Ishikawa (cell line): ENCODE results near the gene BEND4.

Experiments
- CEBPB ChIP-seq: IDR thresholded peaks from 2 replicates; pipeline ENCODE4 v1.6.1; 2012
- CREB1 ChIP-seq: IDR thresholded peaks from 2 replicates; pipeline ENCODE4 v1.6.1; 2012; ENCODE audit warnings: low read depth
- EGR1 ChIP-seq: IDR thresholded peaks from 2 replicates; pipeline ENCODE4 v1.6.1; 2012
- EP300 ChIP-seq: IDR thresholded peaks from 2 replicates; pipeline ENCODE4 v1.6.1; 2012; ENCODE audit warnings: borderline replicate concordance
- FOXM1 ChIP-seq: IDR thresholded peaks from 2 replicates; pipeline ENCODE4 v1.6.1; 2012; ENCODE audit warnings: low read depth, borderline replicate concordance
- NFIC ChIP-seq: IDR thresholded peaks from 2 replicates; pipeline ENCODE4 v1.6.1; 2012
- RAD21 ChIP-seq: IDR thresholded peaks from 2 replicates; pipeline ENCODE4 v1.6.1; 2012; ENCODE audit warnings: low read depth
- TAF1 ChIP-seq: IDR thresholded peaks from 2 replicates; pipeline ENCODE4 v1.6.1; 2012; ENCODE audit warnings: low read depth, mild to moderate bottlenecking
- TCF12 ChIP-seq: IDR thresholded peaks from 2 replicates; pipeline ENCODE4 v1.6.1; 2012; ENCODE audit warnings: low read depth
- TEAD4 ChIP-seq: IDR thresholded peaks from 2 replicates; pipeline ENCODE4 v1.6.1; 2012
- YY1 ChIP-seq: IDR thresholded peaks from 2 replicates; pipeline ENCODE4 v1.6.1; 2012; ENCODE audit warnings: low read depth
- ZBTB7A ChIP-seq: IDR thresholded peaks from 2 replicates; pipeline ENCODE4 v1.6.1; 2012; ENCODE audit warnings: low read depth
- TF ChIP-seq, protein P1 (sequence below): IDR thresholded peaks from 2 replicates; pipeline ENCODE4 v1.6.1; 2012
- TF ChIP-seq, protein P2 (sequence below): IDR thresholded peaks from 2 replicates; pipeline ENCODE4 v1.6.1; 2012; ENCODE audit warnings: low read depth, mild to moderate bottlenecking
- TF ChIP-seq, protein P3 (sequence below): IDR thresholded peaks from 2 replicates; pipeline ENCODE4 v1.6.1; 2012

BEND4 gene

DNA sequence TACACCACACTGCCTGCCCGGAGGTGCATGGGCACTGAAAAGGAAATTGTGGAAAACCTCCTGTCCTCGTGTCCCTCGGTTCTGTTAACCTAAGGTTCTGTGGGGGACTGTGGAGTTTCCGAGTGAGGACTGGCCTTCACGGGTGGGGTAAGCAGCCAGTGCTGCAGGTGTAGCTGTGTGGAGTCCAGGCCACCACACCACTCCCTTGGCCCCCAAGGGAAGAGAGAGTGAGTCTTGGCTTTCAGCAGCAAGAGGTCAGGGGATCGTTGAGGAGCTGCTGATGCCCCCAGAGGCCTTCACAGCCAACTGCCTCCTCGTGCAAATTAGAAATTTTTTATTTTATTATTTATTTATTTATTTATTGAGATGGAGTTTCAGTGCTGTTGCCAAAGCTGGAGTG, 20.4 kb downstream of the BEND4 start:
- no peak for TF ChIP-seq CEBPB
- TF ChIP-seq NFIC: no peak
- no peak for TF ChIP-seq TCF12
- TF ChIP-seq EGR1: no peak
- no peak for TF ChIP-seq CREB1
- TF ChIP-seq, protein P1, sequence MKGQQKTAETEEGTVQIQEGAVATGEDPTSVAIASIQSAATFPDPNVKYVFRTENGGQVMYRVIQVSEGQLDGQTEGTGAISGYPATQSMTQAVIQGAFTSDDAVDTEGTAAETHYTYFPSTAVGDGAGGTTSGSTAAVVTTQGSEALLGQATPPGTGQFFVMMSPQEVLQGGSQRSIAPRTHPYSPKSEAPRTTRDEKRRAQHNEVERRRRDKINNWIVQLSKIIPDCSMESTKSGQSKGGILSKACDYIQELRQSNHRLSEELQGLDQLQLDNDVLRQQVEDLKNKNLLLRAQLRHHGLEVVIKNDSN: no peak
- TF ChIP-seq TEAD4: no peak
- no peak for TF ChIP-seq EP300
- no peak for TF ChIP-seq RAD21
- no peak for TF ChIP-seq ZBTB7A
- TF ChIP-seq FOXM1: no peak
- TF ChIP-seq TAF1: no peak
- TF ChIP-seq, protein P2, sequence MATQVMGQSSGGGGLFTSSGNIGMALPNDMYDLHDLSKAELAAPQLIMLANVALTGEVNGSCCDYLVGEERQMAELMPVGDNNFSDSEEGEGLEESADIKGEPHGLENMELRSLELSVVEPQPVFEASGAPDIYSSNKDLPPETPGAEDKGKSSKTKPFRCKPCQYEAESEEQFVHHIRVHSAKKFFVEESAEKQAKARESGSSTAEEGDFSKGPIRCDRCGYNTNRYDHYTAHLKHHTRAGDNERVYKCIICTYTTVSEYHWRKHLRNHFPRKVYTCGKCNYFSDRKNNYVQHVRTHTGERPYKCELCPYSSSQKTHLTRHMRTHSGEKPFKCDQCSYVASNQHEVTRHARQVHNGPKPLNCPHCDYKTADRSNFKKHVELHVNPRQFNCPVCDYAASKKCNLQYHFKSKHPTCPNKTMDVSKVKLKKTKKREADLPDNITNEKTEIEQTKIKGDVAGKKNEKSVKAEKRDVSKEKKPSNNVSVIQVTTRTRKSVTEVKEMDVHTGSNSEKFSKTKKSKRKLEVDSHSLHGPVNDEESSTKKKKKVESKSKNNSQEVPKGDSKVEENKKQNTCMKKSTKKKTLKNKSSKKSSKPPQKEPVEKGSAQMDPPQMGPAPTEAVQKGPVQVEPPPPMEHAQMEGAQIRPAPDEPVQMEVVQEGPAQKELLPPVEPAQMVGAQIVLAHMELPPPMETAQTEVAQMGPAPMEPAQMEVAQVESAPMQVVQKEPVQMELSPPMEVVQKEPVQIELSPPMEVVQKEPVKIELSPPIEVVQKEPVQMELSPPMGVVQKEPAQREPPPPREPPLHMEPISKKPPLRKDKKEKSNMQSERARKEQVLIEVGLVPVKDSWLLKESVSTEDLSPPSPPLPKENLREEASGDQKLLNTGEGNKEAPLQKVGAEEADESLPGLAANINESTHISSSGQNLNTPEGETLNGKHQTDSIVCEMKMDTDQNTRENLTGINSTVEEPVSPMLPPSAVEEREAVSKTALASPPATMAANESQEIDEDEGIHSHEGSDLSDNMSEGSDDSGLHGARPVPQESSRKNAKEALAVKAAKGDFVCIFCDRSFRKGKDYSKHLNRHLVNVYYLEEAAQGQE: no peak

DNA sequence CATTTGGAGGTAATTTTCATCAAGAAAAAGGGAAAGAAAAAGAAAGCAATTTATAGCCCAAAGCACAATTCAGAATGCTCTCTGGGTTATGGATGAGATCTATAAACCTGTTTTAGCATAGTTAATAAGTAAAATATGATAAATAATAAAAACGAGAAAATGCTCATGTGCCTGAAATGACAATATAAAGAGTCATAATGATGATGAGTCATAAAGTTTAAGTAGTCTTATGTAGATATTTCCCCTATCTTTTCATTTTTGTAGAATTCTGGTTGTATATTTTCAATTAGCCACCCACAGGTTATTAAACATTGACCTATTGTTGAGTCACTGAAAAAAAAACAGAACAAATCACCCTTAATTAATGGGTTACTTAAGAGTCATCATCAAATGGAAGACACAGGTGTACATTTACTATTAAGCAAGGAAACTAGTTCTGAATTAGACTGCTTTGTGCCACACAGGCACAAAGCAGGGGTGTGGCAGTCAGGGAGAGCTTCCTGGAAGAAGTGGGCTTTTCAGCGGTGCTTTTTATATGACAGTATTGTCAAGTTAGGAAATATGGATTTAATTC, 29.3 kb downstream of the BEND4 start:
- TF ChIP-seq EP300: no peak
- no peak for TF ChIP-seq NFIC
- TF ChIP-seq, protein P3, sequence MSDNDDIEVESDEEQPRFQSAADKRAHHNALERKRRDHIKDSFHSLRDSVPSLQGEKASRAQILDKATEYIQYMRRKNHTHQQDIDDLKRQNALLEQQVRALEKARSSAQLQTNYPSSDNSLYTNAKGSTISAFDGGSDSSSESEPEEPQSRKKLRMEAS: no peak
- TF ChIP-seq YY1: no peak
- no peak for TF ChIP-seq TEAD4

DNA sequence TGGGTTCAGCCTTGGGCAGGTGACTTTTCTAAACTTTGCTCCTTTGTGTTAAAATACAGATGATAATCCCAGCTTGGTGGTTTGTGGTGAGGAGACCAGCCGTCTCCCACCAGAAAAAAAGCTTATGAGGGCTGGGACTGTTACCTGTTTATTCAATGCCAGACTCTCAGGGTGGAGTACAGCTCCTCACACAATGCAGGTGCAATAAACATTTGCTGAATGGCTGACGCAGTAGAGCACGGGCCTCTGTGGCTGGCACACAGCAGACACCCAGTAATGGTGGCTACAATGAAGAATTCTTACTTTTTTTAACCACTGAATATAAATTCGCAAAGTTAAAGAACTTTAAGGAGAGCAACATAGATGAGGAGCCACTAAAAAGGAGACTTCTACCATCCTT, 30.2 kb downstream of the BEND4 start:
- no peak for TF ChIP-seq NFIC
- no peak for TF ChIP-seq EGR1
- TF ChIP-seq, protein P1: no peak
- TF ChIP-seq CEBPB: no peak
- no peak for TF ChIP-seq CREB1
- TF ChIP-seq RAD21: no peak
- TF ChIP-seq ZBTB7A: no peak
- TF ChIP-seq TCF12: no peak
- TF ChIP-seq FOXM1: no peak
- no peak for TF ChIP-seq EP300
- no peak for TF ChIP-seq TAF1
- TF ChIP-seq, protein P3: no peak
- no peak for TF ChIP-seq YY1
- TF ChIP-seq, protein P2: no peak
- no peak for TF ChIP-seq TEAD4

DNA sequence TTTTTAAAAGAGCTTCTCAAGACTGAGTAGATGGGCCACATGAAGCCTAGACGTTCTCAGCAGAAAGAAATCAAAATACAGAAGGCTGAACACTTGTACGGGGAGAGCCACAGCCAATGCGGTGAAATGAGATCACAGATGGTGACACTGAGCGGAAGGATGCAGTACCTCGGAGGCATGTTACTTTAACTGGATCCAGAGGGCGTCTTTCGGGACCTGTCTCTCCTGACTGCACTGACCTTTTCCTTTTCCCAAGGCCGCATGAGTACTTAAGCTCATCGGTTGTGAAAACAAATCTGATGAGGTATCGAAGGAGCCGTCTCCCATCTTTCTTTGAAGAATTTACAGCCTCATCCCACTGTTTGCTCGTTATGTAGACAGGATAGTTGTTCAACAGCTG, 32.6 kb downstream of the BEND4 start:
- TF ChIP-seq, protein P3: no peak
- TF ChIP-seq FOXM1 (no peak), EP300 (no peak), TEAD4 (no peak), TAF1 (no peak), CREB1 (no peak), ZBTB7A (no peak), NFIC (no peak), RAD21 (no peak), CEBPB (no peak), YY1 (no peak), EGR1 (no peak), TCF12 (no peak)
- TF ChIP-seq, protein P2: no peak
- TF ChIP-seq, protein P1: no peak
